Renal cortical epithelial cell (primary cell): ENCODE measurements around the gene KLF3. TPM values are rescaled to one million over a fixed set of nuclear protein-coding genes. Genes with fewer than 3 reads are reported as not detected.

Experiments
- DNase-seq: peaks from one replicate; pipeline ENCODE4 v3.0.0-alpha.2; 2011; ENCODE audit warnings: low read depth
- total RNA-seq: library from RNA; depleted of rRNA; stranded (reverse); fragments of >200 nt; gene quantifications from 2 replicates; pipeline ENCODE4 v1.2.3, GENCODE V29; 2014

Gene KLF3
- total RNA-seq, 1 donor from 2014 or later: 30.6 TPM

GRCh38 chr4:38695809-38696208 is 31.8 kb downstream of the KLF3 start:
- no peak for DNase-seq

GRCh38 chr4:38696697-38697096 is 32.7 kb downstream of the KLF3 start:
- no peak for DNase-seq

- DNase-seq: no peak
Measured at GRCh38 chr4:38698176-38698575, 34.2 kb downstream of the KLF3 start.

DNA sequence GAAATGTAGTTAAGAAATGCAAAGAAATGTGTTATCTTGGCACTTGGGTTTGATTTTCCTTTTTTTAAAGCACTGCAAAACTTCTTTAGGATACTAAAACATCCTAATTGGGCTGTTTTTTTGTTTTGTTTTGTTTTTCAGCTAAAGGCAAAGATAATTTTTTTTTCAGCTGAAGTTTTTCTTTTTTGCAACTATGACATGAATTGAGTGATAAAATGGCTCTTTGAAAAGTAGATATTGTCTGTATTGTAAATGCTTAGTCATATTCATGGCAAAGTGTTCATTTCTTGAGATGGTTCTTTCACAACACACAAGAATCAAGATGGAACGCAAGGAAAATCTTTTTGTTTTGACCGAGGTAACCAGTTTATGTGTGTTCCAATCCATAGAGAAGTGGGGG is 35.1 kb downstream of the KLF3 start:
- no peak for DNase-seq

- no peak for DNase-seq
Measured at GRCh38 chr4:38703635-38704034, 39.6 kb downstream of the KLF3 start.

DNA sequence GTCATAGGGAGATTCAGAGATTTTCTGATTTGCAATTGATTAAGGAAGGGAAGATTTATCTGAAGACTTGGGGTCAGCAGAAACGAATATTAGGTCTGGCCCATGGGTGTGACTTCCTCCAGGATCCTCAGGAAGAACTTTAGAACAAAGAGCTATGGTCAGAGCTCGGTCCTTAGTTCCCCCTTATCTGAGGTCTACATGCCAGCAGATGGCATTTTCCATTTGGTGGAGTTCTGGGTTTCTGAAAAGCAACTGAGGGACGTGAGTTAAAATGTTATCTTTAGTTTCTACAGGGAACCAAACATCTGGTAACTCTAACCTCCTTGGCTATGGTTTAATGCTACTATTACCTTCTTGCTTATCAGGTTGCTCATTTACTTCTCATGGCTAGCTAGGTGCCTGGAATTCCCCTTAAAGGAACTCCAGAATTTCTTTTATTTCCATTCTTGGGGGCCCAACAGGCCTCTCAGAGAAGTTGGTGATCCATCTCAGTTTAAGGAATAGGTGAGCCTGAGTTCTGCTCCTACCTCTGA is 40.7 kb downstream of the KLF3 start:
- no peak for DNase-seq

- no peak for DNase-seq
Measured at GRCh38 chr4:38706301-38706700, 42.3 kb downstream of the KLF3 start.

- no peak for DNase-seq
Measured at GRCh38 chr4:38710053-38710452, 46.1 kb downstream of the KLF3 start.

DNA sequence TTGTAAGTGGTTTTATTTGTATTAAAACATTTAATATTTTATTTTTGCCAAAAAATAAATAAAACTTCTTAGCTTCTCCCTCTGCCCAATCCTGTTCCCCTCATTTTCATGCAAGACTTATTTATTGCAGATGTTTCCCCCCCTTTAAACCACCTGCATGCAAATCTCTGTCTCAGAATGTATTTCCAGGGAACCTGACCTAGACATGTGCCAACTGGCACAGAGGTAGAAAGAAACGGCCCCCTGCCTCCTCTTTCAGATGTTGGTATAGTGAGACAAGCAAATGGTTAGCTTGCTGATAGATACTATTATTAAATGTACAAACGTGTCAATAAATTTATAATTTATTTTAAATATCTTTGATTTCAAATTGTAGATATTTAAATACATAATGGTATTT is 47.1 kb downstream of the KLF3 start:
- no peak for DNase-seq

DNA sequence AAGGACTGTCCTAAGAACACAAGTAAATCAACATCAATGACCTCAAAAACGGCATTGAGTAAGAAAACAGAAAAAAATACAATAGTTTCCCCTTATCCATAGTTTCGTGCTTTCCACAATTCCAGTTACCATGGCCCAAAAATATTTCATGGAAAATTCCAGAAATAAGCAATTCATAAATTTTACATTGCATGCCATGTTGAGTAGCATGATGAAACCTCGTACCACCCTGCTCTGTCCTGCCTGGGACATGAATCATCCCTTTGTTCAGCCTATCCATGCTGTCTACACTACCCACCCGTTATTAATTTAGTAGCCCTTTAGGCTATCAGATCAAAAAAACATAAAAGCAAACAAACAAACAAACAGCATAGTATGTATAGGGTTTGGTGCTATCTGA is 51.1 kb downstream of the KLF3 start:
- DNase-seq: no peak

DNA sequence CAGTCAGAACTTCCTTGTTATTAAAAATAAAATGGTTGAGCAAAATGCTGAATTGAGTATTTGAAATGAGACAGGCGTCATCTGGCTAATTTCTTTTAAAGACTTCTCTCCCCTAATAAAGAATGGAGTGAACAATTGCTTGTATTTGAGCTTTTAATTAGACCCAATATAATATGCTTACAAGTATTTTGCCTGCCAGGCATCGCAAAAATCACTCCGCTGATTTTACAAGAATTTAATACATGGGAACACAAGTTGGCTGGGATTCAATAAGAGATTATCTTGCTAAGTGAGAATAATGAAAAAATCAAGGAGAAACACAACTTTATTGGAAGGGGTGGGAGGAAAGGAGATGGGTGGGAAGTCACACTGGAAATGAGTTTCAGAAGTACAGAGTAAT is 52.3 kb downstream of the KLF3 start:
- no peak for DNase-seq

- no peak for DNase-seq
Measured at GRCh38 chr4:38717604-38718003, 53.6 kb downstream of the KLF3 start.

- no peak for DNase-seq
Measured at GRCh38 chr4:38723114-38723513, 59.1 kb downstream of the KLF3 start.

- no peak for DNase-seq
Measured at GRCh38 chr4:38723726-38724474, 59.9 kb downstream of the KLF3 start.

DNA sequence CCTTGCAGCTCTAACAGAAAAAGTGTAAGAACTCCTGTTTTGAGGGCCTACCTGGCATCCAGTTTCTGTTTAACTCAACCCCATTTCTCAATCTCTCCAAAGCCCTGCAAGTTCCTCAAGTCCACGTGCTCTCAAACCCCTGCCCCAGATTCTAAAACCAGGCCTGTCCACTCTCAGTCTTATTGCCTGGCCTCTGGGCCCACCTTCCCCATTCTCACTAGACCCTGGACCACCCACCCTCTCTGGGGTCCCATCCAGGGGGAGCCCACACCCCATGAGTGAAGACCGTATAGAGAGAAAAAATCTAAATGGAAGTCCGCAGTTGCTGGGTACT is 60.4 kb downstream of the KLF3 start:
- DNase-seq: no peak

DNA sequence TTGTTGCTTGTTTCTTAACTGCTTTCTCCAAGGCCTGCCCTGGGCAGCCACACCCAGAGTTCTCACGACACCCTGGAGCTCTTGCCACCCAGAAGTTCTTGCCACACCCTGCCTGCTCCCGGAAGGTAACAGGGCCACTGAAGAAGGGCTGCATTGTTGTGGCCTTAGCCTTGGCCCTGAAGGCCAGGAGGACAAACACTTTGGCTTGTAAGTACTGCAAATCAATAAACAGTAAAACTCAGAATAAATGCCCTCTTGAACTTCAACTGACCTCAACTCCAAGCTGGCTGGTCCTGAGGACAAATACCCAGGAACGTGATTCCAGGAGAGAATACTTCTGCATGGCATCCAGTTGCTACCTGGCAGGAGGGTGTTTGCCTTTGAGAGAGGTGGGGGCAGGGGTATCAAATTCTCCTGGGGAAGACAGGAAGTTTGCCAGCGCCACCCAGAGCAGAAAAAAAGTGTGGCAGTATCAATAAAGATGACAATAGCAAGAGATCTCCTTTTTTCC is 64.7 kb downstream of the KLF3 start:
- DNase-seq: peak; percentile 45

DNA sequence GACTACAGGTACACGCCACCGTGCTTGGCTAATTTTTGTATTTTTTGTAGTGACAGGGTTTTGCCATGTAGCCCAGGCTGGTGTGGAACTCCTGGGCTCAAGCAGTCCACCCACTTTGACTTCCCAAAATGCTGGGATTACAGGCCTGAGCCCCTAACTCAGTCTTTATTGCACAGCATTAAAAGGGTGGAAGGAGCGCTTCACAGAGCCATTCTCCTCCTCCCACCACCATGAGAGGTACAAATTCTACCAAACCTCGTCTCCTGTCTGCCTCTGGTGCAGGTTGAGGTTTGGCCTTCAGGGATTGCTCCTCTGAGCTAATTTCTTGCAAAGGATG is 66.5 kb downstream of the KLF3 start:
- no peak for DNase-seq

DNA sequence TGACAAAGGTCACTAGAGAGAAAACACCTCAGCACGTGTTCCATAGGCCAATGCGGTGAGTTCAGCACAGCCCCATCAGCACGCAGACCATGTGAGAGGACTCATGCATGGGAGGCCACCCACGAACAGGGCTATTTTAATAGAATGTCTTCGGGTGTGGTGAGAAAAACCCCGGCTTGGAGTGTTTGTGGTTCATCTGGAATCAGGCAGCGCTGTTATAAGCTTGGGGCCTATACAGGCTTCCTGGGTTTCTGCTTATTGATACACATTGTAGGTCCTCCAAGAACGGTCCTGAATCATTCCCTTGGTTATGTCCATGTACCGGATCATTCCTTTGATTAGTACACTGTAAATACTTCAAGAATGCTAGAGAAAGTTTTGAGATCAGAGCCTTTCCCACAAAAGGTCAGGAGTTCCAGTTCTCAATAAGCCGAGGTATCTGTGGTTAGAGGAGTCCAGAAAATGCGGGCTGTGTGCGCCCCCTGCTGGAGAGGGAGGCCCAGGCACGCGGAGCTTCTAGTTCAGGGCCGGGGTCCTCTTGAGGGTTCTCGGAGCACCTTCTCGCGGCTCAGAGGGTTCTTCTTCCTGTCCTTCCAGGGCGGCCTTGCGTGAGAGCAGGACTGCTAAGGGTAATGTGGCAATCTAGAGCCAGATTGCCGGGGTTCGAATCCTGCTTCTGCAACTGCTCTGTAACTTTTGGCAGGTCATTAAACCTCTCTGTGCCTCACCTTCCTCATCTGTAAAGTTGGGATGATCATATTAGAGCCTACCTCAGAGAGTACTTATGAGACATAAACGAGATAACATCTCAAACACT is 67.0 kb downstream of the KLF3 start:
- peak; percentile 93 for DNase-seq

- DNase-seq: no peak
Measured at GRCh38 chr4:38733663-38734062, 69.7 kb downstream of the KLF3 start.

- no peak for DNase-seq
Measured at GRCh38 chr4:38734446-38734845, 70.4 kb downstream of the KLF3 start.

DNA sequence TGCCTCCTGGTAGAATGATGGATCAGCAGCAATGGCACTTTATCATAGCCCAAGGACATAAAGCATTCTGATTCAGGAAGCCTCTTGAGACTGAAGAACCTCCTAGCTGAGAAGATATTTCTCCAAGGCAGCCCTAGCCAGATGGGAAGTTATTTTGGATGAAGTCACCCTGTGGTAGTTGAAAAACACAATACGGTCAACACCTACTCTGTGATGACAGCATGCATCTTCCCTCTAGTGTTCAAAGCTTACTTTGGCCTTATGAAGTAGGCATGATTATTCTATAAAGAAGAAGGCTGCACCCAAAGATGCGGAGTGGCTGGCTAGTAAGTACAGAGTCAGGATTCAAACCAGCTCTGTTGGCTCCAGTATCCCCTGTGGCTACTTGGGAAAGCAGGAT is 70.9 kb downstream of the KLF3 start:
- no peak for DNase-seq

DNA sequence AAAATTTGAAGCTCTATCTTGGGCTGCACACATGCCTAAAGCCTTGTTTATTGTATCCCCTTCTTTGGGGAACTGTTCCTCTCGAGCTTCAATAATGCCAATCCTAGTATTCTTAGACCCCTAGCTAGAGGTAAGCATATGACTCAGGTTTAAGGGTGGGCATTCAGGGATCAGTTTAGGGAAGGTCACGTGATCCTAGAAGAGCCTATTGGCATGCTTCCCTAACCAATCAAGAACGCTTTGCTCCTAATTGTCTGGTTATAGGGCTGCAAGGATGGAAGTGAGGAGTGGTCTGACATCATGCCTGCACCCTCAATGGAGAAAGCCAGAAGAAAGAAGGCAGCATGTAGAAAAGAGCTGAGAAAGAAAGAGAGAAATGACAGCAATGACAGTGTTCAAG is 71.9 kb downstream of the KLF3 start:
- no peak for DNase-seq
